ENCODE results near the gene ANKRD30A. TPM values are rescaled to one million over a fixed set of nuclear protein-coding genes. Genes with fewer than 3 reads are reported as not detected.

ANKRD30A gene
- total RNA-seq, 1 donor, result not detected

Small RNA genes within 50 kb of the gene (small RNA-seq; reads per million reads assigned to genes)
- not detected for gene RF00019
- not detected for gene RN7SL314P
- not detected for gene RNU6-811P
